Measurements from ENCODE around the gene BEGAIN. TPM values are rescaled to one million over a fixed set of nuclear protein-coding genes. Genes with fewer than 3 reads are reported as not detected.

Gene BEGAIN
- total RNA-seq, 3 donors from 2014 or later (not counting 1 experiment from before 2014, with no cell fraction given): 0.11 to 1.3 TPM; not detected in 1

GRCh38 chr14:100502622-100503220 lies 84.5 kb downstream of the BEGAIN start:
- H3K9me3 ChIP-seq (ENCODE audit: control insufficient read depth, insufficient read depth, low read length): no peaks in the 10 kb centered on the region
- Mint-ChIP-seq H3K27ac (no peak overlapping the region), H3K4me3 (no peak overlapping the region), H3K36me3 (peaks cover 9% of the 10 kb centered on the region), H3K9me3 (peaks cover 0 to 7% of the 10 kb centered on the region in 2 donors), H3K4me1 (no peaks in the 10 kb centered on the region), H3K27me3 (ENCODE audit: low read depth in 2 of 2) (no peaks in the 10 kb centered on the region)
- ATAC-seq (no peak), DNase-seq (no peak)
- intact Hi-C loops (cut with micrococcal nuclease): no loop called here
- no peak for TF ChIP-seq CTCF (IDR thresholded peaks at IDR 0.05)
- H3K4me3 ChIP-seq (ENCODE audit: low read length): no peak overlapping the region
- WGBS (ENCODE audit: insufficient coverage): 94% methylated on average over 10 of the region's 10 CpGs
- H3K27me3 ChIP-seq (ENCODE audit: control insufficient read depth, insufficient read depth, low read length): no peaks in the 10 kb centered on the region
- no peaks in the 10 kb centered on the region for H3K4me1 ChIP-seq (ENCODE audit: control insufficient read depth, insufficient read depth, low read length)
- no peak overlapping the region for H3K27ac ChIP-seq (ENCODE audit: low read length)
- no peaks in the 10 kb centered on the region for H3K36me3 ChIP-seq (ENCODE audit: control insufficient read depth, insufficient read depth, low read length)

DNA sequence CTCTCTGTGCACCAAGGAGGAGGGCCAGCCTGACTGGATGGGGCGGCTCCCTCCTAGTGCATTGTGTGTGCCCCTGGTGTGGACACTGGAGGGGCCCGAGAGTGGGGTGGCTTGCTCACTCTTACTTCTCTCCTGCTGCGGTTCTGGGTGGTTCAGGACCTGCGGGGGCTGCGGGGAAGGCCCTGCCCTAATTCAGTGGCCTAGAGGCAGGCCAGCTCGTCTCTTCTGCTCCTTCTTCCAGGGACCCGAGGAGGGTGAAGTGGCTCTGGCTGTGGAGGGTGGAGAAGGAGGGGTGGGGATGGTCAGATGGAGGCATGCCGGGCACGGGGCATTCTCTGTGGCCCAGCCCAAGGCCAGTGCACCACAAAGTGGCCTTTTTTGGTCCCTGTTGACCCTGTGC lies 87.1 kb downstream of the BEGAIN start:
- H3K4me3 ChIP-seq (ENCODE audit: low read length): no peak overlapping the region
- 88% methylated on average over 9 of the region's 9 CpGs for WGBS (ENCODE audit: insufficient coverage)
- Mint-ChIP-seq H3K27ac (no peak overlapping the region), H3K36me3 (peaks cover 4% of the 10 kb centered on the region), H3K4me1 (no peaks in the 10 kb centered on the region), H3K27me3 (ENCODE audit: low read depth in 2 of 2) (no peaks in the 10 kb centered on the region), H3K4me3 (no peak overlapping the region), H3K9me3 (peaks cover 0 to 4% of the 10 kb centered on the region in 2 donors)
- H3K36me3 ChIP-seq (ENCODE audit: control insufficient read depth, insufficient read depth, low read length): no peaks in the 10 kb centered on the region
- ATAC-seq: no peak
- no peaks in the 10 kb centered on the region for H3K9me3 ChIP-seq (ENCODE audit: control insufficient read depth, insufficient read depth, low read length)
- no peaks in the 10 kb centered on the region for H3K4me1 ChIP-seq (ENCODE audit: control insufficient read depth, insufficient read depth, low read length)
- intact Hi-C loops (cut with micrococcal nuclease): no loop called here
- H3K27me3 ChIP-seq (ENCODE audit: control insufficient read depth, insufficient read depth, low read length): no peaks in the 10 kb centered on the region
- H3K27ac ChIP-seq (ENCODE audit: low read length): no peak overlapping the region
- no peak for TF ChIP-seq CTCF (IDR thresholded peaks at IDR 0.05)
- DNase-seq: no peak

DNA sequence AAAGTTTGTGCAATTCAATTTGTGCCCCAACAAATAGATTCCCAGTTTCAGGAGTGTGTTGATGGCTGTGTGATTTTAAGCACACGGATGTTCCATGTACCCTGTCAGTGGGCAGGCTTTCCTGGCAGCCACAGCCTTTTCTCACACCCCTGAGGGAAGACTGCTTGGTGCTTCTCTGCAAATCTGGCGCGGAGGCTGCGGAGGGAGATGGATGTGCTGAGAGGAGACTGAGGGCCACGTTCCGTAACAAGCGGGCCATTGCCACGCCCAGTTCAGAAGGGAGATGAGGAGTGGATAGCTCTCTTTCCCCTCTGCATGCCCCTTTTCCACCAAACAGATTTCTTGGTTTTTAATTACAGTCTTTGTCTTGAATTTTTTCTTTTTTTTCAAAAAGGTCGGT lies 89.1 kb downstream of the BEGAIN start:
- Histone ChIP-seq H3K4me3 (ENCODE audit: low read length) (no peak overlapping the region), H3K36me3 (ENCODE audit: control insufficient read depth, insufficient read depth, low read length) (no peaks in the 10 kb centered on the region), H3K4me1 (ENCODE audit: control insufficient read depth, insufficient read depth, low read length) (no peaks in the 10 kb centered on the region), H3K27ac (ENCODE audit: low read length) (no peak overlapping the region), H3K9me3 (ENCODE audit: control insufficient read depth, insufficient read depth, low read length) (no peaks in the 10 kb centered on the region), H3K27me3 (ENCODE audit: control insufficient read depth, insufficient read depth, low read length) (no peaks in the 10 kb centered on the region)
- no peaks in the 10 kb centered on the region for H3K27me3 Mint-ChIP-seq (ENCODE audit: low read depth in 2 of 2)
- H3K4me1 Mint-ChIP-seq: peaks cover 0 to 6% of the 10 kb centered on the region in 2 donors
- intact Hi-C loops (cut with micrococcal nuclease): no loop called here
- H3K27ac Mint-ChIP-seq: no peak overlapping the region
- H3K9me3 Mint-ChIP-seq: no peaks in the 10 kb centered on the region
- ATAC-seq: no peak
- WGBS (ENCODE audit: insufficient coverage): 95% methylated on average over 9 of the region's 9 CpGs
- no peak overlapping the region for H3K4me3 Mint-ChIP-seq
- no peak for TF ChIP-seq CTCF (IDR thresholded peaks at IDR 0.05)
- no peaks in the 10 kb centered on the region for H3K36me3 Mint-ChIP-seq
- no peak for DNase-seq

GRCh38 chr14:100495917-100496316 lies 91.3 kb downstream of the BEGAIN start:
- no peaks in the 10 kb centered on the region for H3K36me3 ChIP-seq (ENCODE audit: control insufficient read depth, insufficient read depth, low read length)
- no peak overlapping the region for H3K27ac ChIP-seq (ENCODE audit: low read length)
- no peaks in the 10 kb centered on the region for H3K27me3 Mint-ChIP-seq (ENCODE audit: low read depth in 2 of 2)
- H3K36me3 Mint-ChIP-seq: no peaks in the 10 kb centered on the region
- 100% methylated on average over 1 of the region's 2 CpGs for WGBS (ENCODE audit: insufficient coverage)
- ATAC-seq (no peak), DNase-seq (no peak)
- no peak overlapping the region for H3K4me3 Mint-ChIP-seq
- no peak overlapping the region for H3K4me3 ChIP-seq (ENCODE audit: low read length)
- no peaks in the 10 kb centered on the region for H3K4me1 ChIP-seq (ENCODE audit: control insufficient read depth, insufficient read depth, low read length)
- H3K27ac Mint-ChIP-seq: no peak overlapping the region
- TF ChIP-seq CTCF (IDR thresholded peaks at IDR 0.05): no peak
- no peaks in the 10 kb centered on the region for H3K9me3 ChIP-seq (ENCODE audit: control insufficient read depth, insufficient read depth, low read length)
- H3K9me3 Mint-ChIP-seq: no peaks in the 10 kb centered on the region
- H3K27me3 ChIP-seq (ENCODE audit: control insufficient read depth, insufficient read depth, low read length): no peaks in the 10 kb centered on the region
- intact Hi-C loops (cut with micrococcal nuclease): no loop called here
- H3K4me1 Mint-ChIP-seq: peaks cover 0 to 6% of the 10 kb centered on the region in 2 donors

Measured in natural killer cell (primary cell).